ENCODE measurements around the gene NFATC4.

DNA sequence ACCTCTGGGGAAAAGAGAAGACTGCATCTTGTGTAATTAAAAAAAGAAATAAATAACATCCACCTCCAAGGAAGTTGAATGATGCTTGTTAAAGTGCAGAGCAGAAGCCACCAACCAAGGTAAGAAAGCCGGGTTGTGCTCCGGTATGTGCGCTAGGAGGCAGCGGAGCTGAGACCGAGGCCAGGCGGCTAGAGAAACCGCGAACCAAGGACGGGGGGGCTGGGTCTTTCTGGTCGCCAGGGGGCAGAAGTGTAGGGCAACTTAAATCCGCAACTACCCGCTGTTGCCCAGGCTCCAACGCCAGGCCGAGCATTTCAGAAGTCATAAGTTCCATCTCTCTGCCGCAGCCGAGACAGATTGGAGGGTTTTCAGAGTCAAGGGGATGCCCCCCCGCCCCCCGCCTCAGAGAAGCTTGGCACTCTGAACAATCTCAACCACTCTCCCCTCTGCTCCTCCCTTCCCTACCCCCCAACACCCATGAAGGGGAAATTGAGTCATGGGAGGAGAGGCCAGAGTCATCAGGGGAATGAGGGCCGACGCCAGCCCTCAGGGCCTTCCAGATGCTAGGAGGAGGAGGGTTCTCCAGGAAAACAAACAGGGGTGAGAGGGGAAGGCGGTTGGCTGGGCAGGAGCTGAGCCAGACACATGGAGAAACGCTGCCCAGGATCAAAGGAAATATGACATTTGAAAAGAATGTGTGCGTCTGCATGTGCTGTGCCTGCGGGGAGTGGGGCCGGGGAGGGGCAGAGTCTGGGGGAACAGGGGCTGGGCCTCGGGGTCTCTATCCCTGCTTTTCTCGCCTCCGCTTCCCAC is 2.2 kb upstream of the NFATC4 start:
- TF ChIP-seq ETV6 (CRISPR knock-in tag; IDR thresholded peaks at IDR 0.05) (no peak), ESRRA (CRISPR knock-in tag; IDR thresholded peaks at IDR 0.05; ENCODE audit: borderline replicate concordance) (no peak), NFYB (CRISPR knock-in tag; conservative IDR thresholded peaks at IDR 0.05; ENCODE audit: low read depth) (no peak)
- TF ChIP-seq, protein P1, sequence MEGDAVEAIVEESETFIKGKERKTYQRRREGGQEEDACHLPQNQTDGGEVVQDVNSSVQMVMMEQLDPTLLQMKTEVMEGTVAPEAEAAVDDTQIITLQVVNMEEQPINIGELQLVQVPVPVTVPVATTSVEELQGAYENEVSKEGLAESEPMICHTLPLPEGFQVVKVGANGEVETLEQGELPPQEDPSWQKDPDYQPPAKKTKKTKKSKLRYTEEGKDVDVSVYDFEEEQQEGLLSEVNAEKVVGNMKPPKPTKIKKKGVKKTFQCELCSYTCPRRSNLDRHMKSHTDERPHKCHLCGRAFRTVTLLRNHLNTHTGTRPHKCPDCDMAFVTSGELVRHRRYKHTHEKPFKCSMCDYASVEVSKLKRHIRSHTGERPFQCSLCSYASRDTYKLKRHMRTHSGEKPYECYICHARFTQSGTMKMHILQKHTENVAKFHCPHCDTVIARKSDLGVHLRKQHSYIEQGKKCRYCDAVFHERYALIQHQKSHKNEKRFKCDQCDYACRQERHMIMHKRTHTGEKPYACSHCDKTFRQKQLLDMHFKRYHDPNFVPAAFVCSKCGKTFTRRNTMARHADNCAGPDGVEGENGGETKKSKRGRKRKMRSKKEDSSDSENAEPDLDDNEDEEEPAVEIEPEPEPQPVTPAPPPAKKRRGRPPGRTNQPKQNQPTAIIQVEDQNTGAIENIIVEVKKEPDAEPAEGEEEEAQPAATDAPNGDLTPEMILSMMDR (IDR thresholded peaks at IDR 0.05), result peak; percentile 54; the same call in 1 of the 2 replicates
